ENCODE results near the gene PGAM4. TPM values are rescaled to one million over a fixed set of nuclear protein-coding genes. Genes with fewer than 3 reads are reported as not detected.
"Not testable (repeated sequence)": the region's sequence is repeated elsewhere in the genome, so short reads cannot be mapped to it uniquely, and the experiment has no call there.

The PGAM4 gene
- total RNA-seq, 6 donors from 2014 or later = 0.29 TPM; not detected in 5

DNA sequence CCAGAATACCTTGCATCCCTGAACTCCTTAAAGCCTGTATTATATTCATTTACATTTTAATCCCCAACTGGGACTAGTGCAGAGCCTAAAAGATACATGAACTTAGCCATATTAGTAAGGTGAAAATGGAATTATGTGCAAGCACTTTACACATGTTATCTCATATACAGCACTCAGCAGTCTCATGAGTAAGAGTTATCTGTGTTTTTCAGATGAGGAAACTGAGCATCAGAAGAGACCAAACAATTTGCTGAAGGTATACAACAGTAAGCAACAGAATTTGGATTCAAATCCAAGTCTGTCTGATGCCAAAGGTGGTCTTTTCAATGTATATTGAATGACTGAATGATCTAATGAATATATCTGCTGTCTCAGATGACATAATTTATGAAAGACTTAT lies 46.7 kb downstream of the PGAM4 start:
- no peak overlapping the region for H3K4me3 ChIP-seq
- H3K27ac ChIP-seq = no peak overlapping the region
- H3K9me3 ChIP-seq = no peaks in the 10 kb centered on the region
- no peaks in the 10 kb centered on the region for H3K27me3 ChIP-seq
- DNase-seq (no peak), ATAC-seq (ENCODE audit: low FRiP score in 2 of 2) (no peak)
- TF ChIP-seq POLR2A (IDR thresholded peaks at IDR 0.05) (no peak), POLR2AphosphoS5 (IDR thresholded peaks at IDR 0.05) (no peak), EP300 (IDR thresholded peaks at IDR 0.05) (no peak)
- TF ChIP-seq, protein P1, sequence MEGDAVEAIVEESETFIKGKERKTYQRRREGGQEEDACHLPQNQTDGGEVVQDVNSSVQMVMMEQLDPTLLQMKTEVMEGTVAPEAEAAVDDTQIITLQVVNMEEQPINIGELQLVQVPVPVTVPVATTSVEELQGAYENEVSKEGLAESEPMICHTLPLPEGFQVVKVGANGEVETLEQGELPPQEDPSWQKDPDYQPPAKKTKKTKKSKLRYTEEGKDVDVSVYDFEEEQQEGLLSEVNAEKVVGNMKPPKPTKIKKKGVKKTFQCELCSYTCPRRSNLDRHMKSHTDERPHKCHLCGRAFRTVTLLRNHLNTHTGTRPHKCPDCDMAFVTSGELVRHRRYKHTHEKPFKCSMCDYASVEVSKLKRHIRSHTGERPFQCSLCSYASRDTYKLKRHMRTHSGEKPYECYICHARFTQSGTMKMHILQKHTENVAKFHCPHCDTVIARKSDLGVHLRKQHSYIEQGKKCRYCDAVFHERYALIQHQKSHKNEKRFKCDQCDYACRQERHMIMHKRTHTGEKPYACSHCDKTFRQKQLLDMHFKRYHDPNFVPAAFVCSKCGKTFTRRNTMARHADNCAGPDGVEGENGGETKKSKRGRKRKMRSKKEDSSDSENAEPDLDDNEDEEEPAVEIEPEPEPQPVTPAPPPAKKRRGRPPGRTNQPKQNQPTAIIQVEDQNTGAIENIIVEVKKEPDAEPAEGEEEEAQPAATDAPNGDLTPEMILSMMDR (IDR thresholded peaks at IDR 0.05) = no peak
- H3K36me3 ChIP-seq = no peaks in the 10 kb centered on the region
- H3K4me1 ChIP-seq = peaks cover 0 to 6% (median 0%) of the 10 kb centered on the region in 4 donors

DNA sequence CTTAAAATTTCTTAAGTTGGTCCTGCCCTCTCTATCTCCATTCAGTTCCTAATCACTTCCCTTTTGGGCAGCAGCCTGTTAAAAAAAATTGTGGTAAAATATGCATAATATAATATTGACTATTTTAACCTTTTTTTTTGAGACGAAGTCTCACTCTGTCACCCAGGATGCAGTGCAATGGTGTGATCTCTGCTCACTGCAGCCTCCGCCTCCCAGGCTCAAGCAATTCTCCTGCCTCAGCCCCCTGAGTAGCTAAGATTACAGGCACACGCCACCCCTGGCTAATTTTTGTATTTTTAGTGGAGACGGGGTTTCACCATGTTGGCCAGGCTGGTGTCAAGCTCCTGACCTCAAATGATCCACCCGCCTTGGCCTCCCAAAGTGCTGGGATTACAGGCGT lies 50.1 kb downstream of the PGAM4 start:
- not testable (repeated sequence) for H3K27me3 ChIP-seq; H3K4me1 ChIP-seq; H3K4me3 ChIP-seq; DNase-seq; ATAC-seq (ENCODE audit: low FRiP score in 2 of 2); H3K9me3 ChIP-seq; H3K27ac ChIP-seq; H3K36me3 ChIP-seq
- 58 to 91% methylated on average over 5 to 6 of the region's 6 CpGs for WGBS, 2 donors

DNA sequence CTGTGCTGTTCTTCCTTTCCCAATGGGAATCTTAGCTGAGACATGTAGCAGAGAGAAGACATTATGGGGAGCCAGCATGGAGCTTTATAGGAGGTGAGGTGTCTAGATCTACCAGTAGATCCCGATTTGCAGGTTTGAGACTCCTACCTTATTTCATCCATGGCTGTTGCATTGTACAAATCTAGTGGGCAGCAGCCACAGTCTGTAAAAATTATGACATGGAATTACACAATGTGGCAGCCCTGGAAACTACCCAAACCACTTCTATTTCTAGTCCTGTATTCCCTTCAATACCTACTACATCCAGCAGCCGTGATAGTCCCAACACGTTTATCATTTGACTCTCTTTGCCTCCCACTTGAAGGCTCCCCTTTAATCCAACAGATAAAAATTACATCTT lies 50.9 kb downstream of the PGAM4 start:
- no peak for ATAC-seq (ENCODE audit: low FRiP score in 2 of 2)
- Histone ChIP-seq H3K27ac (no peak overlapping the region), H3K4me3 (no peak overlapping the region), H3K9me3 (no peaks in the 10 kb centered on the region), H3K36me3 (no peaks in the 10 kb centered on the region), H3K4me1 (peaks cover 0 to 6% (median 0%) of the 10 kb centered on the region in 4 donors), H3K27me3 (no peaks in the 10 kb centered on the region)
- 45 to 55% methylated on average over 3 of the region's 3 CpGs for WGBS, 2 donors
- no peak for DNase-seq
- no peak for TF ChIP-seq POLR2A (IDR thresholded peaks at IDR 0.05)
- TF ChIP-seq, protein P1 (IDR thresholded peaks at IDR 0.05) = no peak
- no peak for TF ChIP-seq EP300 (IDR thresholded peaks at IDR 0.05)
- TF ChIP-seq POLR2AphosphoS5 (IDR thresholded peaks at IDR 0.05) = no peak

Other genes starting within 250 kb of the PGAM4 start
- gene ATRX, start 183.4 kb downstream of the PGAM4 start, total RNA-seq = 100 to 1,000 TPM in 3 of 6 donors, 10 to 100 TPM in 3; 57.0 to 151 (median 98.2) TPM
- 10 to 100 TPM; 26.2 to 68.2 (median 51.7) TPM for gene MAGT1, start 74.2 kb downstream of the PGAM4 start, total RNA-seq
- gene COX7B, start 70.2 kb downstream of the PGAM4 start, total RNA-seq = 100 to 1,000 TPM in 5 of 6 donors, 10 to 100 TPM in 1; 16.8 to 253 (median 152) TPM
- 10 to 100 TPM in 5 of 6 donors, 1 to 10 TPM in 1; 6.9 to 23.1 (median 11.7) TPM for gene ATP7A, start 58.9 kb downstream of the PGAM4 start, total RNA-seq
- 100 to 1,000 TPM in 5 of 6 donors, 10 to 100 TPM in 1; 57.6 to 295 (median 170) TPM for gene PGK1, start 134.6 kb upstream of the PGAM4 start, total RNA-seq
- gene TAF9B, start 170.0 kb upstream of the PGAM4 start, total RNA-seq = 10 to 100 TPM in 4 of 6 donors, 1 to 10 TPM in 2; 2.4 to 14.3 (median 11.1) TPM

All from upper lobe of left lung (tissue), 6 donors.